H1 (cell line): ENCODE measurements around the gene PLCL2. TPM values are rescaled to one million over a fixed set of nuclear protein-coding genes. Genes with fewer than 3 reads are reported as not detected.

Source experiments
- CTCF ChIA-PET: fragments of 300-600 bp; sonication (Branson Sonifier 250); formaldehyde crosslinking; loops from one replicate; lab custom pipeline; 2021; ENCODE audit not compliant: partially characterized antibody; lab: Charles Lee
- POLR2A ChIA-PET: fragments of 300-600 bp; sonication (Branson Sonifier 250); formaldehyde crosslinking; loops from one replicate; lab custom pipeline; 2021; ENCODE audit warnings: inconsistent platforms; ENCODE audit not compliant: partially characterized antibody; lab: Charles Lee
- DNase-seq, 2 experiments: peaks; one replicate each; pipeline versions ENCODE4 v3.0.0 to v3.0.0-alpha.2; 2010 to 2022; ENCODE audit warnings: low spot score in 2 of 2, low read depth in 1 of 2, mixed read lengths in 1 of 2
- FAIRE-seq: peaks from 2 replicates; lab custom pipeline; 2011; peaks lifted over from hg19 to GRCh38; lab: Jason Lieb, UNC
- H2AFZ ChIP-seq: 2 replicates; pipeline ENCODE4 v1.8.1; 2012; ENCODE audit warnings: low read length, inconsistent platforms
- H2AK5ac ChIP-seq: 2 replicates; pipeline ENCODE4 v1.6.1; 2013; ENCODE audit warnings: low read depth, low read length
- H2BK120ac ChIP-seq: replicated peaks from 2 replicates; pipeline ENCODE3; 2013; ENCODE audit warnings: low read depth, low read length, inconsistent platforms
- H2BK12ac ChIP-seq: 2 replicates; pipeline ENCODE4 v1.6.1; 2013; ENCODE audit warnings: low read depth, low read length
- H2BK15ac ChIP-seq: 2 replicates; pipeline ENCODE4 v1.6.1; 2013; ENCODE audit warnings: low read length
- H2BK20ac ChIP-seq: 2 replicates; pipeline ENCODE4 v1.6.1; 2013; ENCODE audit warnings: low read length
- H2BK5ac ChIP-seq: 2 replicates; pipeline ENCODE4 v1.6.1; 2013; ENCODE audit warnings: low read depth, low read length
- H3K14ac ChIP-seq: 2 replicates; pipeline ENCODE4 v1.6.1; 2013; ENCODE audit warnings: inconsistent platforms; ENCODE audit not compliant: insufficient read length
- H3K18ac ChIP-seq: 2 replicates; pipeline ENCODE4 v1.6.1; 2013; ENCODE audit warnings: low read length; ENCODE audit errors: extremely low read depth
- H3K23ac ChIP-seq: 2 replicates; pipeline ENCODE4 v1.6.1; 2013; ENCODE audit warnings: inconsistent platforms; ENCODE audit not compliant: insufficient read length
- H3K23me2 ChIP-seq: 2 replicates; pipeline ENCODE4 v1.6.1; 2013; ENCODE audit warnings: low read depth, low read length
- H3K27ac ChIP-seq: 2 replicates; pipeline ENCODE4 v1.6.1; 2011; ENCODE audit warnings: low read depth, low read length, inconsistent platforms
- H3K27me3 ChIP-seq, 4 experiments: replicated peaks in 1 of 4; 1 replicate in 1 of 4; 2 replicates in 3 of 4; pipeline versions ENCODE4 v1.6.1 to v1.8.1; 2011 to 2013; ENCODE audit warnings: low read length in 3 of 4, mild to moderate bottlenecking in 3 of 4, inconsistent platforms in 2 of 4, mixed read lengths in 2 of 4, moderate library complexity in 1 of 4; ENCODE audit not compliant: control insufficient read depth in 3 of 4, insufficient read depth in 3 of 4; ENCODE audit errors: extremely low read depth in 1 of 4
- H3K36me3 ChIP-seq, 4 experiments: 2 replicates each; pipeline versions ENCODE4 v1.6.1 to v1.8.1; 2011 to 2013; ENCODE audit warnings: mild to moderate bottlenecking in 4 of 4, low read length in 3 of 4, moderate library complexity in 2 of 4, control low read depth in 1 of 4, inconsistent platforms in 1 of 4; ENCODE audit not compliant: insufficient read depth in 4 of 4, control insufficient read depth in 2 of 4
- H3K4ac ChIP-seq: replicated peaks from 2 replicates; pipeline ENCODE3; 2013; ENCODE audit warnings: low read length, low read depth, mixed read lengths, inconsistent platforms; ENCODE audit not compliant: insufficient read length
- H3K4me1 ChIP-seq, 4 experiments: replicated peaks in 1 of 4; 1 replicate in 1 of 4; 2 replicates in 3 of 4; pipeline versions ENCODE4 v1.6.1 to v1.8.1; 2011 to 2013; ENCODE audit warnings: low read length in 3 of 4, inconsistent platforms in 2 of 4, mixed read lengths in 1 of 4; ENCODE audit not compliant: insufficient read depth in 4 of 4, control insufficient read depth in 3 of 4
- H3K4me2 ChIP-seq, 2 experiments: 2 replicates each; pipeline versions ENCODE4 v1.6.1 to v1.8.1; 2011 to 2013; ENCODE audit warnings: low read depth in 2 of 2, low read length in 2 of 2, control low read depth in 1 of 2, inconsistent platforms in 1 of 2, mild to moderate bottlenecking in 1 of 2; ENCODE audit not compliant: insufficient read depth in 1 of 2
- H3K4me3 ChIP-seq, 4 experiments: fragments of 200-600, 300-600 bp in 1 of 4; sonication (generic), shearing (Covaris generic), sonication (Bioruptor Twin) in 1 of 4; 2 replicates each; pipeline versions ENCODE4 v1.5.1 to v1.8.1; 2011 to 2016; ENCODE audit warnings: low read length in 4 of 4, low read depth in 3 of 4, control low read depth in 2 of 4, inconsistent platforms in 2 of 4, mild to moderate bottlenecking in 2 of 4, mixed read lengths in 1 of 4, moderate library complexity in 1 of 4; ENCODE audit not compliant: insufficient read depth in 2 of 4; ENCODE audit errors: extremely low read depth in 1 of 4
- H3K56ac ChIP-seq: replicated peaks from 2 replicates; pipeline ENCODE3; 2013; ENCODE audit warnings: low read depth, mild to moderate bottlenecking, mixed read lengths, low read length, inconsistent platforms; ENCODE audit not compliant: insufficient read length
- H3K79me1 ChIP-seq: 2 replicates; pipeline ENCODE4 v1.6.1; 2013; ENCODE audit warnings: low read depth, low read length, control low read depth
- H3K79me2 ChIP-seq, 2 experiments: 2 replicates each; pipeline versions ENCODE4 v1.6.1 to v1.8.1; 2012 to 2013; ENCODE audit warnings: low read length in 2 of 2, mild to moderate bottlenecking in 2 of 2, inconsistent platforms in 1 of 2; ENCODE audit not compliant: insufficient read depth in 2 of 2, control insufficient read depth in 1 of 2
- H3K9ac ChIP-seq, 4 experiments: replicated peaks in 1 of 4; 1 replicate in 1 of 4; 2 replicates in 3 of 4; pipeline versions ENCODE4 v1.6.1 to v1.8.1; 2011 to 2013; ENCODE audit warnings: low read depth in 3 of 4, low read length in 3 of 4, control low read depth in 2 of 4, mild to moderate bottlenecking in 2 of 4, moderate library complexity in 2 of 4, inconsistent platforms in 1 of 4; ENCODE audit errors: extremely low read depth in 1 of 4
- H3K9me3 ChIP-seq, 2 experiments: 2 replicates each; pipeline versions ENCODE4 v1.6.1 to v1.8.1; 2012 to 2013; ENCODE audit warnings: mild to moderate bottlenecking in 2 of 2, moderate library complexity in 2 of 2, control low read depth in 1 of 2, inconsistent platforms in 1 of 2, low read depth in 1 of 2, low read length in 1 of 2, mixed read lengths in 1 of 2; ENCODE audit not compliant: insufficient read depth in 2 of 2
- H4K20me1 ChIP-seq, 2 experiments: replicated peaks in 1 of 2; 2 replicates each; pipeline versions ENCODE3 to v1.8.1; 2011 to 2013; ENCODE audit warnings: inconsistent platforms in 2 of 2, low read length in 2 of 2, mild to moderate bottlenecking in 1 of 2; ENCODE audit not compliant: insufficient read depth in 2 of 2, control insufficient read depth in 1 of 2
- H4K5ac ChIP-seq: 2 replicates; pipeline ENCODE4 v1.6.1; 2013; ENCODE audit warnings: low read length, low read depth, mixed read lengths, inconsistent platforms; ENCODE audit not compliant: insufficient read length
- H4K8ac ChIP-seq: 2 replicates; pipeline ENCODE4 v1.8.0; 2013; ENCODE audit warnings: mild to moderate bottlenecking, moderate library complexity, low read length, inconsistent platforms; ENCODE audit not compliant: insufficient read depth; ENCODE audit errors: extremely low read depth
- H4K91ac ChIP-seq: replicated peaks from 2 replicates; pipeline ENCODE3; 2013; ENCODE audit warnings: low read length, mixed read lengths, inconsistent platforms; ENCODE audit not compliant: insufficient read length
- ATF2 ChIP-seq: IDR thresholded peaks from 2 replicates; pipeline ENCODE4 v1.6.1; 2012; ENCODE audit warnings: low read length, inconsistent platforms
- EGR1 ChIP-seq: IDR thresholded peaks from 2 replicates; pipeline ENCODE4 v1.6.1; 2011; ENCODE audit warnings: low read depth, low read length, borderline replicate concordance
- FOSL1 ChIP-seq: IDR thresholded peaks from 2 replicates; pipeline ENCODE4 v1.6.1; 2011; ENCODE audit warnings: mild to moderate bottlenecking, low read depth, low read length, moderate library complexity; ENCODE audit not compliant: insufficient read depth
- JUN ChIP-seq: IDR thresholded peaks from 2 replicates; pipeline ENCODE4 v1.6.1; 2011; ENCODE audit warnings: low read depth, mild to moderate bottlenecking, improper control_type of control experiment, low read length
- JUND ChIP-seq: IDR thresholded peaks from 2 replicates; pipeline ENCODE4 v1.6.1; 2011; ENCODE audit warnings: mild to moderate bottlenecking, improper control_type of control experiment, low read length
- SIN3A ChIP-seq, 2 experiments: IDR thresholded peaks in 1 of 2; conservative IDR thresholded peaks in 1 of 2; 2 replicates each; pipeline ENCODE4 v1.6.1; 2011 to 2012; ENCODE audit warnings: low read length in 2 of 2, improper control_type of control experiment in 1 of 2, low read depth in 1 of 2, mild to moderate bottlenecking in 1 of 2
- WGBS, 2 experiments: shearing (Covaris generic) in 1 of 2; methylation state at CpG; one replicate each; pipeline versions ENCODE4 v1.1.6 to v1.1.7; 2013 to 2015; ENCODE audit warnings: low lambda C conversion rate in 2 of 2, mixed read lengths in 2 of 2, inconsistent platforms in 1 of 2, low coverage in 1 of 2, missing lambda C conversion rate in 1 of 2; ENCODE audit not compliant: insufficient replicate concordance in 2 of 2, insufficient coverage in 1 of 2, insufficient read length in 1 of 2; ENCODE audit errors: extremely low coverage in 1 of 2, missing lambda C conversion rate in 1 of 2; 5-methylcytosine and 5-hydroxymethylcytosine counted together
- polyA plus RNA-seq, 7 experiments: library from polyadenylated mRNA; depleted of rRNA in 3 of 7; stranded (reverse) in 5 of 7; unstranded in 2 of 7; fragments of >200 nt in 5 of 7; fragments of 200-250 nt in 2 of 7; gene quantifications; 1 replicate in 5 of 7; 2 replicates in 1 of 7; 4 replicates in 1 of 7; pipeline versions ENCODE4 v1.2.1 to v1.2.3, GENCODE V29; 2011 to 2013; ENCODE audit warnings: missing spikeins in 2 of 7, mixed read lengths in 2 of 7
- total RNA-seq: library from RNA; stranded (reverse); fragmentation: NEBNext Ultra II Directional; extraction: Animal tissue kit (Norgen Biotek cat#: 25700); gene quantifications from 2 replicates; pipeline ENCODE4 v1.2.1, GENCODE V29; 2021

The PLCL2 gene
- total and polyA plus RNA-seq, 2 of the 8 experiments (the other 6 are each of a cell fraction or from before 2014, with no cell fraction given), result 3.5 to 6.8 TPM

DNA sequence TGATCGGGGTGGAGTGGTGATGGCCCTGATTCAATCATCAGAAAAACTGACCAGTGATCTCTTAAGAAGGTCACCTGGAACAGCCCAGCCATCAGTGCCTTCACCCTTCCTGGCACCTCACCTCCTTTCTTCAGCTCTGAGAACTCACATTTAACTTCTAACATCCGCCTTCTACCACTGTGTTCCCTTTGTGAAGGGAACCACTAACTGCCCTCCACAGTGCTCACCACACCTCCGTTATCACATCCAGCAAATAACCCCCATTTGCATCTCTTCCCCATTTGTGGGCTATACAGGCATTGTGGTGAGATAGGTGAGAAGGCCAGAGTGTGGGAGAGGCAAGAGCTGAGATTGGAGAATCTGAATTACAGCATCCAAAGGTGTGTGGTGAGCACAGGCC, 107.4 kb downstream of the PLCL2 start:
- H3K23me2 ChIP-seq, result no peaks in the 10 kb centered on the region
- CTCF ChIA-PET, result interaction anchor here (1.3 kb wide), 1 partner anchor 91 kb away, joined by 3 read pairs; no protein-coding TSS in a partner anchor
- H3K27me3 ChIP-seq, result peaks cover 2 to 18% (median 14%) of the 10 kb centered on the region in 4 experiments; a peak in 6 of 7 replicates
- no peak overlapping the region for H2BK15ac ChIP-seq
- H4K8ac ChIP-seq, result no peak overlapping the region
- H2AK5ac ChIP-seq, result no peak overlapping the region
- no peak overlapping the region for H3K9ac ChIP-seq
- POLR2A ChIA-PET, result no interaction called here
- no peak overlapping the region for H4K5ac ChIP-seq
- 85% methylated on average over 3 of the region's 3 CpGs; no CpG with 5 or more reads in 1 of the 2 experiments for WGBS, 2 experiments
- H3K4me2 ChIP-seq, result no peak overlapping the region
- no peaks in the 10 kb centered on the region for H3K36me3 ChIP-seq
- H4K20me1 ChIP-seq, result peaks cover 0 to 7% of the 10 kb centered on the region in 2 experiments
- no peak overlapping the region for H3K27ac ChIP-seq
- H3K4me1 ChIP-seq, result peaks cover 0 to 7% (median 0%) of the 10 kb centered on the region in 4 experiments; a peak in 2 of 7 replicates
- TF ChIP-seq EGR1, result no peak
- TF ChIP-seq JUN, result no peak
- no peak for TF ChIP-seq ATF2
- no peak for TF ChIP-seq JUND
- TF ChIP-seq SIN3A (conservative IDR thresholded peaks at IDR 0.05 in 1 of 2, IDR thresholded peaks at IDR 0.05 in 1 of 2; ENCODE audit: low read depth in 1 of 2, low read length in 2 of 2), result no peak
- no peak for TF ChIP-seq FOSL1
- no peak overlapping the region for H3K4ac ChIP-seq
- H2BK5ac ChIP-seq, result no peak overlapping the region
- no peak overlapping the region for H3K4me3 ChIP-seq
- H2BK120ac ChIP-seq, result no peak overlapping the region
- no peaks in the 10 kb centered on the region; a peak in 1 of 4 replicates for H3K79me2 ChIP-seq
- FAIRE-seq (no peak), DNase-seq (no peak)
- H2BK20ac ChIP-seq, result no peak overlapping the region
- H3K56ac ChIP-seq, result no peak overlapping the region
- no peak overlapping the region for H2BK12ac ChIP-seq
- no peak overlapping the region for H4K91ac ChIP-seq
- no peak overlapping the region for H3K14ac ChIP-seq
- no peaks in the 10 kb centered on the region; the same call in 1 of the 2 replicates for H3K79me1 ChIP-seq
- no peak overlapping the region for H3K18ac ChIP-seq
- H3K9me3 ChIP-seq, result no peaks in the 10 kb centered on the region
- no peak overlapping the region for H2AFZ ChIP-seq
- H3K23ac ChIP-seq, result no peak overlapping the region
